DND-41 (cell line): ENCODE measurements around the gene DYNLT1.

Source experiments
- EZH2 ChIP-seq: IDR thresholded peaks from 3 replicates; pipeline ENCODE4 v1.6.1; 2012; ENCODE audit warnings: borderline replicate concordance, low read depth, mild to moderate bottlenecking, moderate library complexity, low read length, inconsistent platforms; ENCODE audit not compliant: severe bottlenecking
- TF ChIP-seq, protein P1 (sequence below): IDR thresholded peaks from 2 replicates; pipeline ENCODE4 v1.5.1; 2012; ENCODE audit warnings: borderline replicate concordance, low read length, moderate library complexity, mild to moderate bottlenecking; ENCODE audit not compliant: poor library complexity, severe bottlenecking; ENCODE audit errors: extremely low read depth

DNA sequence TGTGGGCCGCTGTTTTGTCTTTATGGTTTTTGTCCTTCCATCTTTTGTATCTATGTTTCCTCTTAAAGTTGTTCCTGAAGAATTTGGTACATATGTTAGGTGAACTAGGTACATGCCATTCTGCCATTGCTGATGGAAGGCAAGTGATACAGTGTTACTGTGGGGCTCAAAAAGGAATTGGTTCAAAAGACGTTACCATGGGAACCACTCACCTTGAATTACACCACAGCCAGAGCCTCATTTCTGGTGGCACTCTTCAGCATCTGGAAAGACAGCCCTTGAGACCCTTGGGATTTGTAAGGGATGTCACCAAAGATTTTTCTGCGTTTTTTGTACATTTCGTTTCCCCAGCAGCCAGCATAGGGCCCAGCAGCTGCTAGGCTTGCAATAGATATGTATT, 52.7 kb downstream of the DYNLT1 start:
- TF ChIP-seq, protein P1, sequence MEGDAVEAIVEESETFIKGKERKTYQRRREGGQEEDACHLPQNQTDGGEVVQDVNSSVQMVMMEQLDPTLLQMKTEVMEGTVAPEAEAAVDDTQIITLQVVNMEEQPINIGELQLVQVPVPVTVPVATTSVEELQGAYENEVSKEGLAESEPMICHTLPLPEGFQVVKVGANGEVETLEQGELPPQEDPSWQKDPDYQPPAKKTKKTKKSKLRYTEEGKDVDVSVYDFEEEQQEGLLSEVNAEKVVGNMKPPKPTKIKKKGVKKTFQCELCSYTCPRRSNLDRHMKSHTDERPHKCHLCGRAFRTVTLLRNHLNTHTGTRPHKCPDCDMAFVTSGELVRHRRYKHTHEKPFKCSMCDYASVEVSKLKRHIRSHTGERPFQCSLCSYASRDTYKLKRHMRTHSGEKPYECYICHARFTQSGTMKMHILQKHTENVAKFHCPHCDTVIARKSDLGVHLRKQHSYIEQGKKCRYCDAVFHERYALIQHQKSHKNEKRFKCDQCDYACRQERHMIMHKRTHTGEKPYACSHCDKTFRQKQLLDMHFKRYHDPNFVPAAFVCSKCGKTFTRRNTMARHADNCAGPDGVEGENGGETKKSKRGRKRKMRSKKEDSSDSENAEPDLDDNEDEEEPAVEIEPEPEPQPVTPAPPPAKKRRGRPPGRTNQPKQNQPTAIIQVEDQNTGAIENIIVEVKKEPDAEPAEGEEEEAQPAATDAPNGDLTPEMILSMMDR = no peak
- TF ChIP-seq EZH2 = no peak
